AML-193 (cell line): Measurements from ENCODE around the gene MPPED2.
"Not testable (repeated sequence)": the region's sequence is repeated elsewhere in the genome, so short reads cannot be mapped to it uniquely, and the experiment has no call there.

Source experiments
- DNase-seq, 2 experiments: peaks; one replicate each; lab custom pipeline; 2025; lab: John Stamatoyannopoulos, UW

Gene MPPED2

DNA sequence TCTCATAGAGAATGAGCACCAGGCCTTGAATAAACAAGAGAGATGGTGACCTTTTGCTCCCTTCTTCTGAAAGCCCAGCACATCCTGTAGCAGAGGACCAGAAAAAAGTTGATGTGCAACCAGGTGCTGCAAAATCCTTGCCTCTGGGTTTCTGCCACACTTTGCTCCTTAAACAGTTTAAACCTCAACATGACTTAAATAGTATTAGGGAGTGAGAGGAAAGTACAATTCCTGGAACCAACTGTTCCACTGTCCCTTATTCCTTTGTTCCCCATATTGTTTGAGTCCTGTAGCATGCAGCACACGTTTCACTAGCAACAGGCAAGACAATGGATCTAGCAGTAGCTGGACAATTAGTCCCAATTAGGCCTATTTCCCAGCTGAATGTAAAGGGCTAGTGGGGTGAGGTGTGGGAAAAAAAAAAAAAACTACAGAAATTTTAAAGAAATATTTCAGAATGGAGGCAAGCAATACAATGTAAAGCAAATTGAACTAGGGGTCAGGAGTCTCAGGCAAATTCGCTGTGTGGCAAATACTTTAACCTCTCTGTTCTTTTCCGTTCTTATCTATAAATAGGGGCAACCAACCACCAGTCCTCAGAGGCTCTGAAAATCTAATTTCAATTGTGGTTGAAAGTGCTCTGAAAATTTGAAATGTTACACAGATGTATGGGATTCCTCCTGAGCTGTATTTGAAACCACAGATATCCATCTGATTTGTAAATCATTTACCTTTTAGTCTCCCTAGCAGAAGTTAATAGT, 6.6 kb downstream of the MPPED2 start:
- DNase-seq, result no peak

- no peak for DNase-seq
Observed at GRCh38 chr11:30578406-30578805, 7.7 kb downstream of the MPPED2 start.

DNA sequence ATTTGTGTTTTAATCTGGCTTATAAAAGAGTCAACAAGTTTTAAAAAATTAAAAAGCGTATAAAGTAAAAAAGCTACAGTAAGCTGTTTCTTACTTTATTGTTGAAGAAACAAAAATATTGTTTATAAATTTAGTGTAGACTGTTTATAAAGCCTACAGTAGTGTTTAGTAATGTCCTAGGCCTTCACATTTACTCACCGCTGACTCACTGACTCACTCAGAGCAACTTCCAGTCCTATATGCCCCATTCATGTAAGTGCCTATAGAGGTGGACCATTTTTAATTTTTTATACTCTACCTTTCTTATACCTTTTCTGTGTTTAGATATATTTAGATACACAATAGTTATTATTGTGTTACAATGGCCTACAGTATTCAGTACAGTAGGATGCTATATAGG, 12.2 kb downstream of the MPPED2 start:
- DNase-seq, result no peak

DNA sequence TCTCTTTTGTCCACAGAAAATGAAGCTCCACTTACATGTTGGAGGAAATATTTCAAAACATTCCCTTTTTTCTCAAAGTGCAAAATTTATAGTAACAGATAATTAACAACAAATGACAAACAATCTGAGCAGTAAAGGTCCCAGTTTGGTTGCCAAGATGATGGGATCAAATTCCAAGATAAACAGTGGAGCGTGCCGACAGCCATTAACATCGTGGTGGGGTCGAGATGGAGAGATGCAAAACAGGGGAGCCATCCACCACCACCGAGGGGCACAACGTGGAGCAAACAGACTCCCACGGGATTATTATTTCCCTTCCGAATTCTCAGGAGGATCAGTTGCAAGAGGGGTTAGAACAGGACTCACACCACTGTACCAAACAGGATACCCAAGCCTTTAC, 17.2 kb downstream of the MPPED2 start:
- DNase-seq, result no peak

DNA sequence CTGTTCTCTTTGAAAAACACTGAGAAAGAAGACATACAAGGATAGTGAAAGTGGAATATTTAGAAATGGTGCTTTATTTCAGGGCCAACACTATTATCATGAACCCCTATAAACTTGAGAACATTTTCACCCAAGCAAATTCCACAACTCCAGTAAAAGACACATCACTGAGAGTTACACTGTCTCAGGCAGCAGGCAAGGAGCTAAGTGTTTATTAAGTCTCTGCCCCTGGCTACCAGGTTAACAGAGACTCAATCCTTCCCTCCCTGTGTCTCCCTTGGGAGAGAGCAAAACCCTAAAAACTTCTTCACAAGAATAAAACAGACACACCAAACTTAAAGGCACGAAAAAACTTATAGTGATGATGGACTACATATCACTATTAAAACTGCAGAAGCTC, 18.5 kb downstream of the MPPED2 start:
- DNase-seq, result no peak

DNA sequence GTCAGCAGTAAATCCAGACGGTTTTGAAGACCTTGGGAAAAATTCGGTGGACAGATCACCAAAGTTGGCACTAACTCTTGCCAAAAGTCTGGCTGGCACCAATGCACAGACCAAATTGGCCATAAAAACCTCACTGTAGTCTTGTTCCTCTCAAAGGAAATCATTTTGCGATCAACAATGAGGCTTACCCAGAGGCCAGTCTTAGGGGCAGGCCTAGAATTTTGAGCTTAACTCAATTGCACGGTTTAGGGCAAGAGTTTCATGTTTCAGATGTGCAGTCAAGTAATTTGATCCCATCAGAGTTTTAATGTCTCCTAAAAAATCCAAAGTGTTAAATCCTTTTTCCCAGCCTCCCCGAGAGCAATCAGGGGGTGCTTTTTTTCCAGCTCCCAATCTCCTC, 19.0 kb downstream of the MPPED2 start:
- DNase-seq, result no peak

GRCh38 chr11:30566482-30566881, 19.7 kb downstream of the MPPED2 start:
- no peak for DNase-seq

GRCh38 chr11:30565027-30565426, 21.1 kb downstream of the MPPED2 start:
- no peak for DNase-seq

DNA sequence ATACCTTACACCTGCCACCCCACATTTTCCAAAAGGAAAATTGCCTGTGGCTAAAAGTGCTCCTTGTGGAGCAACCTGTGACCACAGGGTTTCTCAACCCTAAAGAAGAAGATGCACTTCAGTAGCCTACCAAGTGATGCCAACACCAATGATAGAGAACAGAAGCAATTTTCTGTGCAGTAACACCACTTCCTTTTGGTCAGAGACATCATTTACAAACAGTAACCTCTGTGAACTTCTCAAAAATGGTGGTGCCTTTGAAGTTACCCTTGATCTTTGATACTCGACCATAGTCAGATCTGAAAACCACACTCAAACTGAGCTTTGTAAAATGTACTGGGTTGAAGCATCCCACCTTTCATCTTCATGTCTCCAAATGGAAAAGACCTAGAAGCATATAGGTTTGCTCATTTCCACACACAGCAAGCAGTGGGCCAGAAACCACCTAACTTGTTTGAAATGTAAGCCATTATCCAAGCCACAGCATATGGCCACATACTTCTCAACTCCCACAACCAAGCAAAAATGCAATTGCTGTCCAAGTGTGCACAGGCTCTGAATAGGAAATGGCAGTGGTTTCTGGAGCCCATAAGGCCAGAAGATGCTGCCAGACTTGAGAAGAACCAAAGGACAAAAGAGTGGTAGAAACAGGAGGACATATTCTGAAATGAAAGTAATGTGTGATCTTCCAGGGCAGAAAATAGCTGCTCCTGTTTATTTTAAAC, 24.3 kb downstream of the MPPED2 start:
- no peak for DNase-seq

DNA sequence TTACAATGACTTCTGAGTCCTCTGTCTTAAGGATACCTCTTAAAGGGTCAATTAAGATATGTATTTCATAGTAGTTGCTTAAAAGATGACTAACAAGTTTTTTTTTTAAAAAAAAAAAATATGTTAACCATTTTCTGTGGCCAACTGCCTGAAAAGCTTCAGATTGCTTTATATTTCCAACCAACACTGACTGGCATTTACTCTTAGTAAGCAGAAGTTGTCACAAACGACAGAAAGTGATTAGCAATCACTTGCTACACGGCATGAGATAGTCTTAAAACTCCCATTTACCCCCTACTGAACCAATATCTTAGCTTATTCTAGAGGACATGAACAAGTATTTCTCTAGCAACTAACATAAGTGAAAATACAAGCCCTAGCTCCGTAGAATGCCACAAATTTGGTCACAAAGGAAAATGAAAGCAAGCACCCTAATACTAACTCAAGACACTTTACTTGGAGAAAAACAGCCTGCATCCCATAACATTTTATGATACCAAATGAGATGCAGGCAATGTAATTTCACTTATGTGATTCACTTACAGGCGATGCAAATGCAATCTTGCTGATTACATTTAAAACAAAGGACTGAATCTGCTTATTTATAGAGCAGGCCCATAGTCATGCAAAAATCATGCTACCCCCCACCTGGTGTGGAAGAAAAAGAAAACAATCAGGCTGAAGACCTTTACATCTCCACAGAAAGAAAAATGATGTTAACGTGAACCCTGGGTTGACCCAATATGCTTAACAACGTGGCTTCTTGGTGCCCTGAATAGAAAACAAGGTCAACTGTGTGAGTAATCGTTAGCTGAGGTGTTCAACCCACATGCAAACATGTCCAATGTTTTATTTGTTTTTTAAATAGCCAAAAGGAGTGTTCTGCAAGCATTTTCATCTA, 25.7 kb downstream of the MPPED2 start:
- no peak for DNase-seq

DNA sequence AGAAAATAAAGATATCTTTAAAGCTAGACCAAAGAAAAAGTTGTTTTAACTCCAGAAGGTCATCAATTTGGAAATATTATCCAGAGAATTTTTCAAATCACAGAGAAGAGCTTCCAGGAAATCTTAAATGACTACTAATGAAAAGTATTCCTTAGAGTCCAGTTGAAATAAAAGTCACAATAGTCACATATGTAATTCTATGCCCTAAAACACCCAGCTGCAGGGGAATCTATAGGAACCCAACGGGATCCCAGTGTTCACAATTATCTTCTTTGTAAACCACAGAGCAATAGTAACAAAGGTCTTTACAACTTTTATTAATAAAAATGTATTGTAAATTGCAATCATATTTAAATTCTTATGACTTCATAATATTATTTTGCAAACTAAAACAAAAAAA, 27.1 kb downstream of the MPPED2 start:
- DNase-seq, result no peak

DNA sequence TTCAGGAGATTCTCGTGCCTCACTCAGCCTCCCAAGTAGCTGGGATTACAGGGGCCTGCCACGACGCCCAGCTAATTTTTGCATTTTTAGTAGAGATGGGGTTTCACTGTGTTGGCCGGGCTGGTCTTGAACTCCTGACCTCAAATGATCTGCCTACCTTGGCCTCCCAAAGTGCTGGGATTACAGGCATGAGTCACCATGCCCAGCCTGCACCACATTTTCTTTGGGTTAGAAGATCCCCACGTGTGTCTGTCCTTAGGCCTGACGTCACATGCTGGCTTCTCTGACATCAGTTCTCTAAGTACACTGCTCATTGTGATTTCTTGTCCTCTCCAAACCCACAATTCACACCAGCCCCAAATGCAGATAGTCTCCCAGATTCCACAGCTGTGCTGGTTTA, 31.6 kb downstream of the MPPED2 start:
- DNase-seq, result not testable (repeated sequence)

DNA sequence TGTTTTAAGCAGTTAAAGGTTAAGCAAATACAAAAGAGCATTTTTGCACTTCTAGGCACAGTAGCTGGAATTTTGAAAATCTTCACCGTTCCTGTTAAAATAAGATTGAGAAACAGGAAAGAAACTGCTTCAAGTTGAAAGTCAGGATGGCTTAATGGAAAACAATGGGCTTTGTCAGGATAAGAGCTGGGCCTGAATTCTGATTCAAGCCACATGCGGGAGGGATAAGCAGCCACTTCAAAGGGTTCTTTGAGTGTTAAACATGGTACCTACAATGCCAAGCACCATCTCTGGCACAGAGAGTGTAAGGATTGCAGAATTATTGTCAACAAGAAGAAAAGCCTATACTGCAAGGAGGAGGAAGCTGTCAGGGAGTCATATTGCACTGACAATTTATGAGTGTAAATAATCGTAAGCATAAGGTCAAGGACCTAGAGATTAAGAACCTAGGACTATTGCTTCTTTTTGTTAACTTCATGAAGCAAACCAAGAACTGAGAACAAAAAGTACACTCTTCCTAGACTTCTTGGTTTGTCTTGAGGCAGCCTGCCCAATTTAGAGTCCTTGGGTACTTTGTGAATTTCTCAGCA, 32.5 kb downstream of the MPPED2 start:
- no peak for DNase-seq

GRCh38 chr11:30552839-30553238, 33.3 kb downstream of the MPPED2 start:
- no peak for DNase-seq

DNA sequence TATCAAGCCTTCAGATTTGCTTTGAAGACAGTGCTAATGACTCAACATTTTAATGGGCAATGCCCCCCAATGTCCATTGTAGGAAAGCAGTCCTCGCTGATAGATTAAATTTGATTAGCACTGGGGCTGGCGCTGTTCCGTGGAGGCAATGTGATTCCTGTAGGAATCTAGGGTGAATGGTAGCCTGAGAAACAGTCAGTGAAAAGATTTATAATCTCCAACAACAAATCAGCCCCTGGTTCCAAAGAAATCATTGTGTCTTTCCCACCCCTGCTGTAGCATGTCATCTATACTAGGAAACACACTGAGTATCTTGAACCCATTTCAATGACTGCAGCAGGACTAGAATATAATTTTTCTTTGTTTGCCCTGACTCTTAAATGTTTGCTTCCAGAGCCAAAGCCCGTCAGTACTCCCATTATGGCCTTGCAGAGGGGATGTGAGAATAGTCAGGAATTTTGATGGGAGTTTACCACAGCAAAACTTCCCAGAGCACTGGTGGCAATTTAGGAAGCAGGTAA, 36.1 kb downstream of the MPPED2 start:
- DNase-seq, result no peak

DNA sequence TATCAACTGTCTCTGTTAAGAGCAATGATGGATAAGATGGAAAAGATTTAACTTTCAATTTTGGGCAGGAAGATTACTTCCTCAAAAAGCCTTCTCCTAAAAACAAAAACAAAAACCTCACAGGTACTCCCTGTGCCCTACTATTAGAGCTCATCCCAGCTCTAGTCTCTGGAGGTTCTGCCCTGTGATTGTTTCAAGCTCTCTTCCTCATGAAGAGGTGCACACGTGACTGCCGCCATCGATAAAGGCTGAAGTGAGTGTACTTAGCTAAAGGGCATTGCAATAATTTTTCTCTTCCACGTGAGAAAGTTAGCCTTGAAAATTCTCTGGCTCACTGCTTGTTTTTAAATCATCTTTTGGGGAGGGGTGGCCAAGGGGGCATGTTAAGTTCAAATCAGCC, 36.6 kb downstream of the MPPED2 start:
- DNase-seq, result no peak

GRCh38 chr11:30546334-30546733, 39.8 kb downstream of the MPPED2 start:
- no peak for DNase-seq

DNA sequence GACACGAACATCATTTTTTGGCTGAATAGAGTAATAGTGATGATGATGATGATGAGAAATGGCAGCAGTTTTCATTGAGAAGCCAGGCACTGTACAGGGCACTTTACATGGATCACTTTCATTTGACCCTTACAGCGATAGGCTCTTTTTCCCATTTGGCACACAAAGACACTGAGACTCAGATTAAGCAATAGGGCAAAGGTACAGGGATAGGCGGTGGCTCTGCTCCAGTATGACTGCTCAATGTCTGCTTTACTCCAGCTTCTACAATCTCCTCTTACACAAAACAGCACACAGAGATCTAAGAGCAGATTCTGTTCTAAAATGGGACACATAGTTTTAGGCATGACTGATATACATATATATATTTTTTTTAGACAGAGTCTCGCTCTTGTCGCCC, 40.6 kb downstream of the MPPED2 start:
- DNase-seq, result no peak

GRCh38 chr11:30543066-30543465, 43.1 kb downstream of the MPPED2 start:
- DNase-seq, result no peak

DNA sequence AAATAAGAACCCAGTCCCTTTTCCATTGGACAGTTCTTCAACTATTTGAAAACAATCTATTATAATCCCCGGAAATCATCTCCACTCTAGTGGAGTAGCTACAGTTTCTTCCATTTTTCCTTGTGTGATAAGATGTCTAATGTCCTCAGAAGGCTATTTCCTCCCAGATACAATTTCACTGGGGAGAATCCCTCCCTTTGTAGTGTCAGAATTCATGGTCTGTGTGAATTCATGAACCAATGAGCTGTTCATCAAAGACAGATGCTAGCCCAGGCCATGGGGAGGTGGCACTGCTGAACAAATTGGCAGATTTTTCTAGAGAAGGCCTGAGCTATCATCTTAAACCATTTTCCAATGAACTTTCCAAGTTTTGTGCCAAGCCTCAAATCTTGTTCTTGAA, 45.4 kb downstream of the MPPED2 start:
- no peak for DNase-seq

DNA sequence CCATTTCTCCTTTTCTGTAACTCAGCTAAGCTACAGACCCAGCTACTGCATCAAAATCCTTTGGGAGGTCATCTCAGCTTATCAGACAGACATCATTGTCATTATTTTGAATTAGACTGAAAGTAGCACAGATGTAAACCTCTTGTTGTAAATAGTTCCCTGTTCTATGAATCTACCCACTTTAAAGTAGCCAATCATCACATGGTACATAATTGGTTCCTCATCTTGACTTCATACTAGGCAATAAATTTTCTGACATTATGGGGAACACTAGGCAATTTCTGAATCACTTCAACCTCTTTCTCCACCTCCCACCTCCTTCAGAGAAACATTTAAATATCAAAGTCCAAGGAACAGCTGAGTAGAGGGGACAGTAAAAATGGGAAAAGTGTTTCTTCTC, 47.9 kb downstream of the MPPED2 start:
- DNase-seq, result no peak

DNA sequence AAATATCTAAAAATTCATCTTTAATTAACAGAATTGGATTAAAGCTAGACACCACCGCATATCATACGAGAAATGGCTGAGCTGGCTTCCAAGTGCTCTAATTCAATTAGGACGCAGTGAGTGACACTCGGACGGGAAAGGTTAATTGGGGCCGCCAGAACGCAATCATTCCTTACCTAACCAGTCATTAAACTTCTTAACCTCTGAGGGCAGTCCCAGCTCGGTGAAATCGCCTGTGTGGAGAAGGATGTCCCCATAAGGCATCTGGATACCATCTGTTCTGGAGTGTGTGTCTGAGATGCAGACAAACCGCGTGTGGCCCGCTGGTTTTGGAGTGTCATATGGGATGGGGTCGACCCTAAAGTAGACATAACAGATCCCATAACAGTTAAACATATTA, 50.3 kb downstream of the MPPED2 start:
- DNase-seq, result no peak
